Prostate gland (tissue), 2 donors: ENCODE data around the gene DPM2. TPM values are rescaled to one million over a fixed set of nuclear protein-coding genes. Genes with fewer than 3 reads are reported as not detected.

Experiments used
- DNase-seq: peaks from one replicate; pipeline ENCODE4 v3.0.0-alpha.2; 2019; ENCODE audit warnings: low spot score
- H3K27ac ChIP-seq, 2 donors: fragments of 200-600 bp; sonication (generic); 2 replicates each; pipeline ENCODE4 v1.5.1; 2017 to 2019
- H3K27me3 ChIP-seq: fragments of 200-600 bp; sonication (generic); replicated peaks from 2 replicates; pipeline ENCODE4 v1.5.1; 2019; ENCODE audit not compliant: insufficient read depth
- H3K36me3 ChIP-seq, 2 donors: fragments of 200-600 bp; sonication (generic); 1 replicate in 1 of 2; 2 replicates in 1 of 2; pipeline versions ENCODE4 v1.5.1 to v1.8.1; 2017 to 2019
- H3K4me1 ChIP-seq: fragments of 200-600 bp; sonication (generic); replicated peaks from 2 replicates; pipeline ENCODE4 v1.5.1; 2019
- H3K4me3 ChIP-seq, 2 donors: fragments of 200-600 bp; sonication (generic); 2 replicates each; pipeline ENCODE4 v1.5.1; 2017 to 2019
- H3K9me3 ChIP-seq: fragments of 200-600 bp; sonication (generic); 2 replicates; pipeline ENCODE4 v1.5.1; 2017
- CTCF ChIP-seq, 4 experiments: fragments of 200-600 bp in 2 of 4; fragments of 450-650 bp in 2 of 4; sonication (generic) in 2 of 4; IDR thresholded peaks; 1 replicate in 3 of 4; 2 replicates in 1 of 4; pipeline ENCODE4 v1.5.1; 2016 to 2019; ENCODE audit warnings: antibody characterized with exemption in 4 of 4, mild to moderate bottlenecking in 2 of 4, moderate library complexity in 2 of 4
- POLR2A ChIP-seq: fragments of 450-650 bp; IDR thresholded peaks from one replicate; pipeline ENCODE4 v1.6.1; 2016; ENCODE audit warnings: antibody characterized with exemption, mild to moderate bottlenecking
- POLR2AphosphoS5 ChIP-seq: sonication (generic); formaldehyde crosslinking; IDR thresholded peaks from one replicate; pipeline ENCODE4 v1.6.1; 2017; ENCODE audit warnings: antibody characterized with exemption
- WGBS: methylation state at CpG from one replicate; pipeline ENCODE4 v1.1.5; 2018; 5-methylcytosine and 5-hydroxymethylcytosine counted together
- intact Hi-C: fragments of 100-400 bp; cut with DNase I; formaldehyde crosslinking; loops from one replicate; pipeline ENCODE4 v1.14.2; 2022
- total RNA-seq, 2 donors: library from RNA; depleted of rRNA; stranded (reverse); fragments of >200 nt; gene quantifications; one replicate each; pipeline ENCODE4 v1.1.0, GENCODE V29; 2016

The DPM2 gene
- total RNA-seq, 2 donors from 2014 or later = 28.1 to 28.2 TPM

GRCh38 chr9:127961613-127962155 is 24.0 kb upstream of the DPM2 start:
- intact Hi-C loops = loop anchor here (10.0 kb wide), 1 partner anchor 133 kb away; no protein-coding TSS in a partner anchor
- H3K4me1 ChIP-seq = peaks cover 29% of the 10 kb centered on the region
- DNase-seq = no peak

GRCh38 chr9:127961155-127961490 is 23.5 kb upstream of the DPM2 start:
- H3K9me3 ChIP-seq = no peaks in the 10 kb centered on the region
- intact Hi-C loops = loop anchor here (10.0 kb wide), 1 partner anchor 134 kb away; no protein-coding TSS in a partner anchor
- no peaks in the 10 kb centered on the region for H3K36me3 ChIP-seq
- H3K4me1 ChIP-seq = peaks cover 24% of the 10 kb centered on the region
- TF ChIP-seq POLR2A (no peak), CTCF (IDR thresholded peaks at IDR 0.05) (no peak), POLR2AphosphoS5 (no peak)
- H3K27me3 ChIP-seq = no peaks in the 10 kb centered on the region
- no peak for DNase-seq
- no peak overlapping the region for H3K4me3 ChIP-seq
- H3K27ac ChIP-seq = peak overlapping the region; percentile 67 to 71
- WGBS = 94% methylated on average over 2 of the region's 2 CpGs

More at GRCh38 chr9:127961613-127962155, 24.0 kb upstream of the DPM2 start:
- no peak overlapping the region for H3K4me3 ChIP-seq
- peak overlapping the region in 1 of 2 donors; percentile 92 for H3K27ac ChIP-seq
- WGBS = 89% methylated on average over 13 of the region's 13 CpGs
- no peaks in the 10 kb centered on the region for H3K9me3 ChIP-seq
- TF ChIP-seq POLR2AphosphoS5 (no peak), CTCF (IDR thresholded peaks at IDR 0.05) (no peak), POLR2A (no peak)
- no peaks in the 10 kb centered on the region for H3K36me3 ChIP-seq
- no peaks in the 10 kb centered on the region for H3K27me3 ChIP-seq

- TF ChIP-seq POLR2A (no peak), POLR2AphosphoS5 (peak; percentile 55), CTCF (IDR thresholded peaks at IDR 0.05) (no peak)
- Histone ChIP-seq H3K4me3 (no peak overlapping the region), H3K27me3 (no peaks in the 10 kb centered on the region), H3K9me3 (no peaks in the 10 kb centered on the region), H3K36me3 (no peaks in the 10 kb centered on the region), H3K27ac (peak overlapping the region; percentile 67 to 71), H3K4me1 (peaks cover 24% of the 10 kb centered on the region)
- 33% methylated on average over 11 of the region's 11 CpGs for WGBS
- DNase-seq = peak; percentile 70
- intact Hi-C loops = loop anchor here (10.0 kb wide), 1 partner anchor 134 kb away; no protein-coding TSS in a partner anchor
Observed at GRCh38 chr9:127960410-127961154, 22.9 kb upstream of the DPM2 start.

GRCh38 chr9:127959841-127960409 is 22.3 kb upstream of the DPM2 start:
- DNase-seq = no peak
- H3K27ac ChIP-seq = peak overlapping the region; percentile 67 to 71
- H3K9me3 ChIP-seq = no peaks in the 10 kb centered on the region
- peaks cover 26% of the 10 kb centered on the region for H3K4me1 ChIP-seq
- intact Hi-C loops = loop anchor here (10.0 kb wide), 1 partner anchor 135 kb away; no protein-coding TSS in a partner anchor
- H3K36me3 ChIP-seq = no peaks in the 10 kb centered on the region
- no peaks in the 10 kb centered on the region for H3K27me3 ChIP-seq
- TF ChIP-seq CTCF (IDR thresholded peaks at IDR 0.05) = no peak
- TF ChIP-seq POLR2AphosphoS5 = no peak
- no peak for TF ChIP-seq POLR2A
- H3K4me3 ChIP-seq = no peak overlapping the region
- WGBS = 62% methylated on average over 2 of the region's 2 CpGs
